GM21526 (cell line): ENCODE data around the gene EXO1.
"Not testable (repeated sequence)": the region's sequence is repeated elsewhere in the genome, so short reads cannot be mapped to it uniquely, and the experiment has no call there.

ENCODE experiments used
- ATAC-seq: cut with Tn5 transposase; IDR thresholded peaks from one replicate; pipeline ENCODE4 v1.9.1; 2021; ENCODE audit warnings: moderate library complexity; ENCODE audit not compliant: unreplicated experiment, low FRiP score

The EXO1 gene

DNA sequence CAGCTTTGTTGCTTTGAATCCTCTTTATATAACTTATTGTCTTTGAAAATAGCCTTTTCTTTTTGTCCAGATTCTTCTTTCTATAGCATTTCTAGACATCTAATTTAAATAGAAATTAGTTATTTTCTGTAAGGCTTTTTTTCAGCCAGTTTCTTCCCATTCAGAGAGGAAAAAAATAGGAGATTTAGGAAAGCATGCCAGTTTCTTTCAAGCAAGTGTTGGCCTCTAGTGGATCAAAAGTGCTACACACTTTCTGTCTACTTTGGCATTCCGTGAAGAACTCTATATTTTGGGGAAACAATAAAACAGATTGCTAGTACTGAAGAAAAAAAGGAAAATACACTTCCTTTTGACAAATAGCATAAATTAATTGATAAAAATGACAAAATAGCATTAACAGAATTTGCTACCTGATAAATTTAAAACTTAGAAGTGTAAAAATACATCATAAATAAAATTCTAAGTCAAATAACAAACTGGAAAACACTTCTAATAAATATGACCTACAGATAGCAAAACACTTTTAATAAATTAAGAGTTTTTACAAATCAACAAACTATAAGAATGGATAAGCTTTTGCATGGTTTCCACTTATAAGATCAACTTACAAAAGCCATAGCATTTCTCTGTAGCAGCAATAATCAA, 13.1 kb upstream of the EXO1 start:
- no peak for ATAC-seq

DNA sequence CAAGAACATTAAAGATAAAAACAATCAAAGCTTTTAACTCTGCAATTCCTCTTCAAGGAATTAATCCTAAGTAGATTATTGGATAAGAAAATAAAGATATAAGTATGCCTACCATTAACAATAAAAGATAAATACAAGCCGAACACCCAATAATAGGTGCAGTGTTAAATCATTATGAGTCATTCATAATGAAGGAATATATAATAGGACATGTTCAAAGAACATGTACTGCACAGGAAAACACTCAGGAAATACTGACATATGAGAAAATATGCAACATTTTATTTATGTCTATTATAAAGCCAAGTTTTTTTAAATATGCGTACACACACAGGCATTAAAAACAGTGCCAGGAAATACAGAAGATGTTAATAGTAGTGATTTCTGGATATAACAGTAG, 11.1 kb upstream of the EXO1 start:
- no peak for ATAC-seq

DNA sequence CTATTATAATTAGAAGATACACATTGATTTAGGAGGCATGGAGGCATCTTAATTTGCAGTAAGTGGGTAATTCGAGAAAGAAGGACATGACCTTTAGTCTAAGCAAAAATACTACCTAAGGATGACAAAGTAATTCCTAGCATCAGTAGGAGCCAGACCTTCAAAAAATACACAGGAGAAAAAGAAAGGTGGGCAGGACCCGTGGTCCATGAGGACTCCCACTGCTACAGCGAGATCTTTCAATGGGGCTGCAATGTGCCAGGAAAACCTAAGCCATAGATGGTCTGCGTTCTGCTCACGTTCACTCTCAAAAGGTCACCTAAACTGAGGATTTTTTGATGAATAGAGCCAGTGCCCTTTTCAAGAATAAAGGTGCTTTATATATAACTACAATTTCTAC, 10.6 kb upstream of the EXO1 start:
- ATAC-seq: no peak

DNA sequence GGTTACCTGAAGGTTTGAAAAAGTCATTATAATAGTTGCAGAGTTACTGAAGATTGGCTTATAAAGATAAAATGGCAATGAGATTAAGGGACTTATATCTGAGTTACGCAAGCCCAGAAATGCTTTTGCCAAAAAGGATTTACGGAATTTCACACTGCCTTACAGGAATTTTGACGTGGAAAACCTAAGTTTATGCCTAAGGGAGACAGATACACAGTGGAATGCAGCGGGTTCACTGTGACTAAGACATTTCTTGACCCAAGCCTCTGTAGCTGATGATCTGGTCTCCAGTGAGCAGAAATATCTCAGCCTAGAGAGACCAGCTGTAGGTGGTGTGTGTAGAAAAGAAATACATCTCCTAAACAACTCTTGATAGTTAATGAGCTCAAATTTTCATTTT, 10.1 kb upstream of the EXO1 start:
- no peak for ATAC-seq

DNA sequence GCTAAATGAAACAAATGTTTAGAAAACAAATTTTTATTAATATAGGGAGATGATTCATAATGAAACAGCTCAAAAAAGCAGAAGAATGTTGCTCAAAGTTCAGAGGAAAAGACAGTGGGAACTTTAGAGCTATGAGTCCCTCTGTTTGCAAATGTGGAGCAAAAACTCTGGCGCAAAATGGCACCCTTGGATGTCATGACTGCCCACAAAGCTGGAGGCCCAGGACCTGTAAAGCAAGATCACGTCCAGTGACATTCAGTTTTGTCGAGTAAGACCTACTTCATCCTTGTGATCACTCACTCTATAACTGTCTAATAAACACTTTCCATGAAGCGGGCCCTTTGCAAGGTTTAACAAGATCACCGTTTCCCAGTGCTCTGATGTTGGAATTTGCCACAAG, 9.1 kb upstream of the EXO1 start:
- ATAC-seq: no peak

DNA sequence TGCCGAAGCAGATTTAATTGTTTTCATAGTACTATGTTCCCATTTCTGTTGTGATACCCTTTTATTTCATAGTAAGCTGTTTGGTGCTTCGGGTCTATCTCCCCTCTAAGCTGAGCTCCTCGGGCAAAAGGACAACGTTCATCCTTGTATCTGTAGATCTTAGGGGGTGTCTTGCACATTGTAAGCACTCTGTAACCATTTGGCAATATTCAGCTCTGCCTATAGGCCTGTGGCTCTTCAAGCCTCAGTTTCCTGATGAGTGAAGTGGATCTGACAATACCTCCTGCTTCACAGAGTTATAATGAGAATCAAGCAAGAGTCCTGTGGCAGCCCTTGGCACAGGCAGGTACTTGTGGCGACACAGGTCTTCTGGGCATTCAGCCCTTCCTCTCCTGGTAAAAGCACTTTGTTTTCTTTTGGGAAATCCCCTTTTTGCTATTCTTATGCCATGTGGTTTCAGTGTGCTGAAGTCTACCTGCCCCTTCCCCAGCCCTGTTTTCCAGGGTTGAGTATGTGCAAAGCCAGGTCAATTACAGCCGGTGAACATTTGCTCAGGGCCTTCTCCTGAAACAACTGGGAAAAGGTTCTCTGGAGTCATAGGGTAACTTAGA, 8.5 kb upstream of the EXO1 start:
- no peak for ATAC-seq

DNA sequence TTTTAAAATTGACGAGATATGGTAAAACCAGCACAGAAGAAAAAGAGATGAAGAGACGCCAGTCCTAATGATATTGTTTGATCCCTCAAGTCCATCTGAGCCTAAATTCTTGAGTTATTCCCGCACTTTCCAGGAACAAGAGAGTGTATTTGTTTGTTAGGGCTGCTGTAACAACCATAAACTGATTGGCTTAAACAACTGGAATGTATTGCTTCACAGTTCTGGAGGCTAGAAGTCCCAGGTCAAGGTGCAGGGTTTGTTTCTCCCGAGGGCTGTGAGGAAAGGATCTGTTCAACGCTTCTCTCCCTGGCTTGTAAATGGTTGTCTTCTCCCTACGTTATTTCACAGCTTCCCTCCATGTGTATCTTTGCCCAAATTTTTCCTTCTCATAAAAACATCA, 7.8 kb upstream of the EXO1 start:
- ATAC-seq: no peak

DNA sequence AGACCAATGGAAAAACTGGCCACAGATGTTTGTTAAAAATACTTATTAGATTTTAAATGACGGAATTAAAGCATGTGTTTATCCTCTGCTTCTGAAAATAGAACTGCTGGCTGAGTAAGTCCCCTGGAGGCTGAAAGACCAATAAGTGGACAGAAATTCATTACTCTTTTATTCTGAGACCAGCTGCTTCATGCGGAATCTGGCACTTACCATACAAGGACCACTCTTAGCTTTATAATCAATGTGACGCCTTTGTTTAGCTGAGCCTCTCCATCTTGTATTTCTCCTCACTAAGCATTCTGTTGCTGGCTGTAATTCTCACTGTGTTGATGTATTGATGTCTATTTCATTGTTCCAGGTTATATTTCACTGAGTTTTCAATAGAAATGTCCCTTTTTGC, 6.3 kb upstream of the EXO1 start:
- no peak for ATAC-seq

DNA sequence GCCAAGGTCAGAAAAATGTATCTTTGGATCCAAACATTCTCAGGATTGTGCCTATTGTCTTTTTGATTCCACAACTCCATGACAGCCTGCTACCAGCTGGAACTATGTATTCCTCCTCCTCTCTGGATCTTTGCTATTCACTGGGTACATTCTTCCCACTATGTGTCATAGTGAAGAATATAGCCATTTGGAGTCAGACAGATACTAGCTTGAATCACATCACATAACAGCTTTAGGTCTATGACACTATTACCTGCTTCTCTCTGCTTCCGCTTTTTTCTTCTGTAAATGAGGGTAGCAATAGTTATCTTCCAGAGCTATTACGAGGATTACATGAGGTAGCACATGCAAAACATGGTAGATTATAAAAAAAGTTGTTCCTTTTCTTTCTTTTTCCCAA, 5.4 kb upstream of the EXO1 start:
- ATAC-seq: no peak

DNA sequence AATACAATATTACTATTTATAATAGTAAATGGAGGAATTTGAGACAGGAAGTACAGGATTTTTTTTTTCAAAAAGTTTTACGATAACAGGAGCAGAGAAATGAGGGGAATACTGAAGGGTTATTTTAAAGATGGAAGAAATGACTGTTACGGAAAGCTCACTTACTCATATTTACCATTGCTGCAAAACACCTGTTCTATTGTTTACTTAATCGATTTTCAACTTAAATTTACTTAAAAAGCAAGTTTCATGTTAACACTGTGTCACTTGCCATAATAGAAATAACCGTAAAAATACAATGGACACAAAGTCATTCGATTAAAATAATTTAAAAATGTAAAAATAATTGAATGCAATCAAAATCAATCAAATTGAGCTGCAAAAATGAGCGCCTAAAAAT, 3.4 kb upstream of the EXO1 start:
- no peak for ATAC-seq

DNA sequence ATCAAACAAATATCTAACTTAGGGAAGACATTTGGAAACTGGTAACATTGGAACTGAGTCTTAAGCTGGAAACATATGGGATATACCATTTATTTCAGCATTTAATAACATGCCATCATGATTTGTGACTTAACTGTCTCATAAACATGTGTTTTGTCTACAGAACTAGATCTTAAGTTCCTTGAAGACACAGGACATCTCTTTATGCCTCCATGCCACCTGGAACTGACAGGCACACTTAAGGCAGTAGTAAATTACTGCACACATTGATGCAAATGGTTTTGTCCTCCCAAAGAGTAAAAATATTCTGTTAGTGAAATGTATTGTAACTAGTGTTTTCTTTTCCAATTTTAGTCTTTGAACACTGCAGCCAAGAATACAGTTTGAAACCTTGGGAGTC, 1.6 kb upstream of the EXO1 start:
- ATAC-seq: no peak

DNA sequence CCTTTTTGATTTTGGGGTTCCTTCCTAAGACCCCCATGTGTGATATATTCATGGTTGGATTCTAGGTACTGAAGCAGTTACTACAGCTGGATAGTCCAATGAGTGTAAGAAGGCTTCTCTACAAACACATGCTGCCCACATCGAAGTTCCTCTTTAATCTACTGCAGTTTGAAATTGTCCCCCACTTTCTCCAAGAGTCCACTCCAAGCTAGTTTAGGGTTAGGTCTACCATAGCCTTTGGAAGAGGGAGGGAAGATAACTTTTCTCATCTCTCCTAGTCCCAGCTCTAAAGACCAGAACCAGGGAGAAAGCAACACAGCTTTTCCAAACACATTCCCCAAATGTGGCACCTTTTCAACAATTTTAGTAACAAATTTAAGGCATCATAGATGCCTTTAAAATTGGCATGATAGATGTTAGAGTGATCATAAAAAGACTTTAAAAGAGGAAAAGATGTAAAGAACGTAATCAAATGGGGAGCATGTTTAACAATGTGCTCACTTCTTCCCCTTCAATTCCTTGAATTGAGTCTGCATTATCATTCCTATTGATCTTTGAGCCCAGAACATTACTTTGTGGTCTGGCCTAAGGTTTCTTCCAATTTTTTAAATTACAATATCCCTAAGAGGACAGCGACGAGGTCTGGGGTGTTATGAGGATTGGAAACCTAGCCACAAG, 1.0 kb upstream of the EXO1 start:
- ATAC-seq: no peak

DNA sequence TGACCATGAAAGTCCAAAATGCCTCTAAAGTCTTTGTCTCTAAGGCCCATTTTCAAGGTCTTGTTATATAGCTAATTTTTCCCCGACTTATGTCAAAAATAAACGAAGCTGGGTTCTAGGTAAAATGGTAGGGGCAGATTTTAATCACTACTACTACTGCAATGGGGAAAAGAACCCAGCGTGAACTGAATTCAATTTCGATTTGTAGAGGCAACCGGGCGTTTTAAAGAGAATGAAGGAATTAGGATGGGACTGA, 536 bp upstream of the EXO1 start:
- ATAC-seq: no peak

DNA sequence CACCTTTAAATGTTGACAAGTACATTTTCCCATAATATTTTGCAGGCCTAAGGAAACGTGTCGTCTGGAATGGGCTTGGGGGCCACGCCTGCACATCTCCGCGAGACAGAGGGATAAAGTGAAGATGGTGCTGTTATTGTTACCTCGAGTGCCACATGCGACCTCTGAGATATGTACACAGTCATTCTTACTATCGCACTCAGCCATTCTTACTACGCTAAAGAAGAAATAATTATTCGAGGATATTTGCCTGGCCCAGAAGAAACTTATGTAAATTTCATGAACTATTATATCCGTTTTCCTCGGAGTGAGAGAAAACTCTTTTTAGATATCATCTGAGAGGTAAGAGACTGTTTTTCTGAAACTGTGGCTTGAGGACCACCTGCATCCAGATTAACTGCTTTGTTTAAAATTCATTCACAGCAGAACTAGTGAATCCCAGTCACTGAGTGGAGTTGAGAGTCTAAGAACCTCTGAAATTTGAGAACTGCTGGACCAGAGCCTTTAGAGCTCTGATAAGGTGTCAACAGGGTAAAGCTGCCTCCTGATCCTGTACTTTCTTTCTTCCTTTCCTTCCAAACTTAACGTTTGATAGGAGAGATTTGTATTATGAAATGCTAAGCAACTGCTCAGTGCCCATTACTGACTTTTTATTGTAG, 811 bp downstream of the EXO1 start:
- no peak for ATAC-seq

DNA sequence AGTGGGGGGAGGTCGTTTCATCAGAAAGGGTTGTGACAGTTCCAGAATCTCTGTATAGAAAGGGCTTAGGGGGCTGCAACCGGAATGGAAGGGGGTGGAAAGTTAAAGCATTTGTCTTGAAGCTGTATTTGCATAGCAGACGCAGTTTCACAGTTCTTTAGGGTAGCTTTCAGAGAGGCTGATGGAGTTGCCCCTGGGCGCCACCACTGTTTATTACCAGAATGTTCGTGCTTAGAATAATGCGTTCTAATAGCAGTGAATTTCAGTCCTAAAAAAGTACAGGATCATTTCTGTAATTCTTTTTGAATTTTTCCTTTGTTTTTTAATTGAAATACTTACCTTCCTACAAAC, 1.3 kb downstream of the EXO1 start:
- no peak for ATAC-seq

DNA sequence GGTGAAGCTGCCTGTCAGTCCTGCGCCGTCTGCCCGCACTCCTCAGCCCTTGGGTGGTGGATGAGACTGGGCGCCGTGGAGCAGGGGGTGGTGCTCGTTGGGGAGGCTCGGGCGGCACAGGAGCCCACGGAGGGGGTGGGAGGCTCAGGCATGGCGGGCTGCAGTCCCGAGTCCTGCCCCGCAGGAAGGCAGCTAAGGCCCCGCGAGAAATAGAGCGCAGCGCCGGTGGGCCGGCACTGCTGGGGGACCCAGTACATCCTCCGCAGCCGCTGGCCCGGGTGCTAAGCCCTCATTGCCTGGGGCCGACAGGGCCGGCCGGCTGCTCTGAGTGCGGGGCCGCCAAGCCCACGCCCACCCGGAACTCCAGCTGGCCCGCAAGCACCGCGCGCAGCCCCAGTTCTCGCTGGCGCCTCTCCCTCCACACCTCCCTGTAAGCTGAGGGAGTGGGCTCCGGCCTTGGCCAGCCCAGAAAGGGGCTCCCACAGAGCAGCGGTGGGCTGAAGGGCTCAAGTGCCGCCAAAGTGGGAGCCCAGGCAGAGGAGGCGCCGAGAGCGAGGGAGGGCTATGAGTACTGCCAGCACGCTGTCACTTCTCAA, 7.6 kb downstream of the EXO1 start:
- not testable (repeated sequence) for ATAC-seq

DNA sequence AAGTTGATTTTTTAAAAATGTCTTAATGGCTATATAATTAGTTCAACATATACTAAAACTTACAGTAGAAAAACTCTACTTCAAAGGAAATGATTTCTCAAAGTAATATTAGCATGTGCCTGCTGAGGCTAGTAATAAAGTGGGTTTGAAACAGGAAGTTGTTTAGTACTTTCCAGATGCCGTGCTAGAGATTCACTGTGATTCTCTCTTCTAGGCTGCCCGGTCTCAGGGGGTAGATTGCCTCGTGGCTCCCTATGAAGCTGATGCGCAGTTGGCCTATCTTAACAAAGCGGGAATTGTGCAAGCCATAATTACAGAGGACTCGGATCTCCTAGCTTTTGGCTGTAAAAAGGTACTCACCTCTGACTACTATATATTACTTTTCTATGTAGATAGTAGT, 9.1 kb downstream of the EXO1 start:
- peak; percentile 68 for ATAC-seq

DNA sequence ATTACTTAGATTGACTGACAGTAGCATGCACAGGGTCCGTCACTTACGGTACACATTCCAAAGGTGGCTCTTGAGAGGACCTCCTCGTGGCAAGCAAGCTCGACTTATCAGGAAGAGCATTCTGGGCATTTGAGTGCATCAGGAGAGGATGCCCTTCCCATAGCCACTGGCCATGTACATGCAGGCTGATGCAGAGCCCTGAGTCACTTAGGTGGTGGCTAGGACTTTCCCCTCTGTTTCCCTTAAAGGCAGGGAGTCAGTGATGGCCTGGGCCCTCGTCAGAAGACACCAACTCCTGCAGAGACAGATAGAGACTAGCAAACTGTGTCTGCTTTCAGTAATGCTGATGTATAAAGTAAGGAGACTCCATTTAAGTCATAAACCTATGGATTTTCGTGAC, 12.9 kb downstream of the EXO1 start:
- no peak for ATAC-seq

DNA sequence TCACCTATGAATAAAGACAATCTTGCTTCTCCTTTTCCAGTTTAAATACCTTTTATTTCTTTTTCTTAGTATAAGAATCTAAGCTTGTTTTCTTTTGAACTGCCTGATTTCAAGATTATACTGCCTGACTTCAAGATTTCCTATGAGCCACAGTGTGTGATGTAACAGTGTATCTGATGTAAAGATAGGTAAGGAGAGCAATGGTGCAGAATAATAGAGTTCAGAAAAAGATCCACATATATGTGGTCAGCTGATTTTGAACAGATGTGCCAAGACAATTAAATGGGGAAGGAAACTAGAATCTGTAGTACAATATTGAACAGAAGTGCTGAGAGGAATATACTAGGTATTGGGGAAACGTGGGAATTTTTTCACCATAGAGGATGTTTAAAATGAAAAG, 21.0 kb downstream of the EXO1 start:
- no peak for ATAC-seq

DNA sequence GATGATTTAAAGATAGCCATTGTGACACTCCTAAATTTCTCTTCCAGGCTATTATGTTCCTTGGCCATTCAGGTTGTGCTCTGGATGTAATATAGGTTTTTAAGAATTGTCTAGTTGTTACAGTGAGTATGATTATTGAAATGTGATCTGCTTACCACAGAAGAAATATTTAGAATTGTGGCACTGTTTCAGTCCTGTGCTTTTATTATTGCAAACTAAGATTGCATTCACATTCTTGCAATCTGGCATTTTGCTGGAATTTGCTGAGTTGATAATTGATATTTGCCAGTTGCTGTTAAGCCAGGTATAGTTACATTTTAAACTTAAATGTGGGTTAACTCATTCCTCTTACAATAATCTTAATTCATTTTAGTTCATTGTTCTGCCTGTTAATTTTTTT, 22.3 kb downstream of the EXO1 start:
- no peak for ATAC-seq

DNA sequence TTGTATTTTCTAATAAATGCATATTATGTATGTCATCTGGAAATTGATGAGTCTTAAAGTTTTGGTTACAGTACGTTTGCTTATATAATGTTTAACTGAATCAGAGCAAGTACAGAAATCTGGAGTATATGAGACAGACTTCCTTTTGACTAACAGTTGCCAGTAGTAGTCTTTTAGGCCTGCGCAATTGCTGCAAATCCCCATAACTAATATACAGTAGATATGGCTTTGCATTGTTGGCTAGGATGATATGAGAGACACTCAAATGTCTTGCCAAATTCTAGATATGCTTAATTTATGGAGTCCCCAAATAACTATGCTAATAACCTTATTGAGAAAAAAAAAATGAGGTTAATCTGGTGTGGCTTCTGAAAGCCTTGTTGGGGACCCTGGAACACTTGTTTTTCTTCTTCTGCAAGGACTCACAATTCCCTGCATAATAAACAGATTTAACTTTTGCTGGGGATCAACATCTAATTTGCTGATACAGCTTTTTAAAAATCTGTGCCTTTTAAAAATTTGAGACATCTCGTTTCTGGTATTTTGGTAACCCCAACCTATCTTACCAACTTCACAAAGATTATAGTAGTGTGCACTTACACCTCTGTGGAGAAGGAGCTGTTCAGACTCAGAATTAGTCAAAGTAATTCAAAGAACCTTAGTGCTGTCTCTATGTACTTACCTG, 22.9 kb downstream of the EXO1 start:
- ATAC-seq: no peak
